H1 (cell line): ENCODE measurements around the gene POMT2. TPM values are rescaled to one million over a fixed set of nuclear protein-coding genes. Genes with fewer than 3 reads are reported as not detected.

Source experiments
- CHD7 ChIP-seq: fragments of 300-600 bp; sonication (generic); IDR thresholded peaks from 2 replicates; pipeline ENCODE4 v1.7.1; 2012; ENCODE audit warnings: low read length, moderate library complexity, mild to moderate bottlenecking, inconsistent platforms; ENCODE audit not compliant: insufficient replicate concordance
- NANOG ChIP-seq: IDR thresholded peaks from 2 replicates; pipeline ENCODE4 v1.6.1; 2011; ENCODE audit warnings: low read length, low read depth, mild to moderate bottlenecking, inconsistent platforms; ENCODE audit not compliant: insufficient read depth, poor library complexity, severe bottlenecking
- polyA plus RNA-seq, 7 experiments: library from polyadenylated mRNA; depleted of rRNA in 3 of 7; stranded (reverse) in 5 of 7; unstranded in 2 of 7; fragments of >200 nt in 5 of 7; fragments of 200-250 nt in 2 of 7; gene quantifications; 1 replicate in 5 of 7; 2 replicates in 1 of 7; 4 replicates in 1 of 7; pipeline versions ENCODE4 v1.2.1 to v1.2.3, GENCODE V29; 2011 to 2013; ENCODE audit warnings: missing spikeins in 2 of 7, mixed read lengths in 2 of 7
- total RNA-seq: library from RNA; stranded (reverse); fragmentation: NEBNext Ultra II Directional; extraction: Animal tissue kit (Norgen Biotek cat#: 25700); gene quantifications from 2 replicates; pipeline ENCODE4 v1.2.1, GENCODE V29; 2021

The POMT2 gene
- total and polyA plus RNA-seq, 2 of the 8 experiments (the other 6 are each of a cell fraction or from before 2014, with no cell fraction given): 20.8 to 44.9 TPM

GRCh38 chr14:77238356-77238755 is 82.3 kb downstream of the POMT2 start (continued):
- TF ChIP-seq NANOG (no peak), CHD7 (no peak)
